Parathyroid adenoma (tissue), 2 donors: ENCODE data around the gene LPA.

Experiments used
- H2AFZ ChIP-seq: fragments of 300-600 bp; sonication (generic); one replicate; pipeline ENCODE4 v1.7.0; 2017; ENCODE audit warnings: antibody characterized with exemption, mild to moderate bottlenecking
- H3K27ac ChIP-seq: fragments of 300-600 bp; sonication (generic); one replicate; pipeline ENCODE4 v1.7.0; 2017
- H3K27me3 ChIP-seq: fragments of 300-600 bp; sonication (generic); one replicate; pipeline ENCODE4 v1.7.0; 2017; ENCODE audit warnings: low read length; ENCODE audit not compliant: control insufficient read depth, insufficient read depth
- H3K36me3 ChIP-seq: fragments of 300-600 bp; sonication (generic); one replicate; pipeline ENCODE4 v1.7.0; 2017; ENCODE audit warnings: low read length; ENCODE audit not compliant: control insufficient read depth, insufficient read depth
- H3K4me1 ChIP-seq: fragments of 300-600 bp; sonication (generic); one replicate; pipeline ENCODE4 v1.7.0; 2017; ENCODE audit warnings: control low read depth
- H3K4me2 ChIP-seq: fragments of 300-600 bp; sonication (generic); one replicate; pipeline ENCODE4 v1.7.0; 2017; ENCODE audit warnings: low read length
- H3K4me3 ChIP-seq: fragments of 300-600 bp; sonication (generic); one replicate; pipeline ENCODE4 v1.7.0; 2017; ENCODE audit warnings: low read depth, low read length
- H3K79me2 ChIP-seq: fragments of 300-600 bp; sonication (generic); one replicate; pipeline ENCODE4 v1.7.0; 2017; ENCODE audit warnings: control low read depth
- H3K9ac ChIP-seq: fragments of 300-600 bp; sonication (generic); one replicate; pipeline ENCODE4 v1.7.0; 2017; ENCODE audit warnings: mild to moderate bottlenecking
- H3K9me3 ChIP-seq: fragments of 300-600 bp; sonication (generic); one replicate; pipeline ENCODE4 v1.7.0; 2017; ENCODE audit warnings: low read length; ENCODE audit not compliant: control insufficient read depth
- CTCF ChIP-seq: fragments of 300-600 bp; sonication (generic); IDR thresholded peaks from one replicate; pipeline ENCODE4 v1.7.0; 2017; ENCODE audit warnings: antibody characterized with exemption, mild to moderate bottlenecking
- donor health status: primary hyperparathyroidism.

Gene LPA

GRCh38 chr6:160505970-160506369 lies 158.1 kb downstream of the LPA start:
- Histone ChIP-seq H3K27me3 (no peaks in the 10 kb centered on the region), H3K79me2 (no peaks in the 10 kb centered on the region), H2AFZ (no peak overlapping the region), H3K9me3 (no peaks in the 10 kb centered on the region), H3K4me2 (no peak overlapping the region), H3K9ac (no peak overlapping the region), H3K27ac (no peak overlapping the region), H3K36me3 (no peaks in the 10 kb centered on the region), H3K4me1 (no peaks in the 10 kb centered on the region), H3K4me3 (no peak overlapping the region)
- no peak for TF ChIP-seq CTCF

- Histone ChIP-seq H3K36me3 (no peaks in the 10 kb centered on the region), H3K9me3 (no peaks in the 10 kb centered on the region), H3K27me3 (no peaks in the 10 kb centered on the region), H3K27ac (no peak overlapping the region), H3K4me1 (no peaks in the 10 kb centered on the region), H3K79me2 (no peaks in the 10 kb centered on the region), H3K4me2 (no peak overlapping the region), H2AFZ (no peak overlapping the region), H3K4me3 (no peak overlapping the region), H3K9ac (no peak overlapping the region)
- no peak for TF ChIP-seq CTCF
These were observed 163.4 kb downstream of the LPA start for GRCh38 chr6:160500639-160501038.

GRCh38 chr6:160494576-160494975 lies 169.5 kb downstream of the LPA start:
- H3K4me2 ChIP-seq, result no peak overlapping the region
- no peaks in the 10 kb centered on the region for H3K4me1 ChIP-seq
- H3K27me3 ChIP-seq, result no peaks in the 10 kb centered on the region
- H3K27ac ChIP-seq, result no peak overlapping the region
- no peak overlapping the region for H3K4me3 ChIP-seq
- no peak overlapping the region for H2AFZ ChIP-seq
- H3K9me3 ChIP-seq, result no peaks in the 10 kb centered on the region
- H3K79me2 ChIP-seq, result no peaks in the 10 kb centered on the region
- H3K36me3 ChIP-seq, result no peaks in the 10 kb centered on the region
- H3K9ac ChIP-seq, result no peak overlapping the region
- no peak for TF ChIP-seq CTCF

GRCh38 chr6:160489091-160489490 lies 175.0 kb downstream of the LPA start:
- TF ChIP-seq CTCF, result no peak
- Histone ChIP-seq H3K9me3 (no peaks in the 10 kb centered on the region), H3K36me3 (no peaks in the 10 kb centered on the region), H2AFZ (no peak overlapping the region), H3K27ac (no peak overlapping the region), H3K79me2 (no peaks in the 10 kb centered on the region), H3K27me3 (no peaks in the 10 kb centered on the region), H3K4me3 (no peak overlapping the region), H3K4me1 (no peaks in the 10 kb centered on the region), H3K9ac (no peak overlapping the region), H3K4me2 (no peak overlapping the region)

- Histone ChIP-seq H3K27me3 (no peaks in the 10 kb centered on the region), H3K9me3 (no peaks in the 10 kb centered on the region), H3K4me3 (no peak overlapping the region), H3K9ac (no peak overlapping the region), H3K4me1 (no peaks in the 10 kb centered on the region), H3K4me2 (no peak overlapping the region), H3K79me2 (no peaks in the 10 kb centered on the region), H2AFZ (no peak overlapping the region), H3K27ac (no peak overlapping the region), H3K36me3 (no peaks in the 10 kb centered on the region)
- TF ChIP-seq CTCF, result no peak
These were observed 177.0 kb downstream of the LPA start for GRCh38 chr6:160487116-160487515.
